ENCODE measurements around the gene ATAT1. TPM values are rescaled to one million over a fixed set of nuclear protein-coding genes. Genes with fewer than 3 reads are reported as not detected.

The ATAT1 gene
- total RNA-seq, 1 experiment from 2014 or later, result 15.8 TPM

- Histone ChIP-seq H3K4me1 (ENCODE audit: control insufficient read depth, insufficient read depth, low read length) (0 out of 2 replicates have a peak, but pooled peaks cover 2% of the 10 kb centered on the region), H3K27ac (ENCODE audit: low read length) (no peak overlapping the region), H3K27me3 (ENCODE audit: control insufficient read depth, insufficient read depth, low read length) (no peaks in the 10 kb centered on the region), H3K9me3 (ENCODE audit: control insufficient read depth, insufficient read depth, low read depth, low read length) (no peaks in the 10 kb centered on the region), H3K36me3 (ENCODE audit: control insufficient read depth, insufficient read depth, low read length) (peaks cover 11% of the 10 kb centered on the region), H3K4me3 (ENCODE audit: low read depth in 2 of 2, low read length in 2 of 2) (no peak overlapping the region)
- POLR2A ChIA-PET, result interaction anchor here (0.6 kb wide), 1 partner anchor 11 kb away, joined by 5 read pairs; no protein-coding TSS in a partner anchor
- ATAC-seq (no peak), DNase-seq (ENCODE audit: low read depth, low spot score) (no peak)
- in situ Hi-C loops (cut with HindIII; ENCODE audit: low pct_unique_long_range_greater_than_20kb, low sequenced_read_pairs), result no loop called here
- TF ChIP-seq POLR2AphosphoS5 (IDR thresholded peaks at IDR 0.05; ENCODE audit: low read depth, low read length) (no peak), CTCF (IDR thresholded peaks at IDR 0.05) (no peak), TCF7L2 (IDR thresholded peaks at IDR 0.05; ENCODE audit: low read depth, low read length) (no peak), REST (IDR thresholded peaks at IDR 0.05; ENCODE audit: insufficient read depth in 1 of 2, low read depth in 2 of 2, low read length in 1 of 2) (no peak), SIN3A (IDR thresholded peaks at IDR 0.05; ENCODE audit: borderline replicate concordance, insufficient read depth, low read depth, low read length) (no peak)
- intact Hi-C loops (cut with micrococcal nuclease; ENCODE audit: unreplicated experiment), result no loop called here
- CTCF ChIA-PET, result no interaction called here
- no TSS peak for BruUV-seq (replicated peaks)
Observed at GRCh38 chr6:30625511-30625910, 1.2 kb upstream of the ATAT1 start.

GRCh38 chr6:30635834-30636233 lies 9.2 kb downstream of the ATAT1 start:
- in situ Hi-C loops (cut with HindIII; ENCODE audit: low pct_unique_long_range_greater_than_20kb, low sequenced_read_pairs), result no loop called here
- H3K4me3 ChIP-seq (ENCODE audit: low read depth in 2 of 2, low read length in 2 of 2), result no peak overlapping the region
- H3K27ac ChIP-seq (ENCODE audit: low read length), result no peak overlapping the region
- ATAC-seq, result no peak
- no peaks in the 10 kb centered on the region for H3K27me3 ChIP-seq (ENCODE audit: control insufficient read depth, insufficient read depth, low read length)
- BruUV-seq (replicated peaks), result TSS peak; percentile 57
- no peaks in the 10 kb centered on the region for H3K4me1 ChIP-seq (ENCODE audit: control insufficient read depth, insufficient read depth, low read length)
- no peak for DNase-seq (ENCODE audit: low read depth, low spot score)
- ChIA-PET POLR2A (no interaction called here), CTCF (interaction anchor here (0.5 kb wide), 1 partner anchor 82 kb away, joined by 3 read pairs; the partner anchor contains the start of gene MDC1)
- H3K9me3 ChIP-seq (ENCODE audit: control insufficient read depth, insufficient read depth, low read depth, low read length), result no peaks in the 10 kb centered on the region
- TF ChIP-seq CTCF (IDR thresholded peaks at IDR 0.05) (no peak), REST (IDR thresholded peaks at IDR 0.05; ENCODE audit: insufficient read depth in 1 of 2, low read depth in 2 of 2, low read length in 1 of 2) (no peak), TCF7L2 (IDR thresholded peaks at IDR 0.05; ENCODE audit: low read depth, low read length) (no peak), SIN3A (IDR thresholded peaks at IDR 0.05; ENCODE audit: borderline replicate concordance, insufficient read depth, low read depth, low read length) (no peak), POLR2AphosphoS5 (IDR thresholded peaks at IDR 0.05; ENCODE audit: low read depth, low read length) (no peak)
- intact Hi-C loops (cut with micrococcal nuclease; ENCODE audit: unreplicated experiment), result no loop called here
- no peaks in the 10 kb centered on the region for H3K36me3 ChIP-seq (ENCODE audit: control insufficient read depth, insufficient read depth, low read length)

All from Panc1 (cell line).